GM04503 (cell line): ENCODE data around the gene RUNX3.
A peak's percentile ranks its signal among the peaks of the same experiment; 100 is the strongest.

Experiments used
- DNase-seq: peaks from one replicate; pipeline ENCODE4 v3.0.0-alpha.2; 2012; ENCODE audit warnings: low read depth

RUNX3 gene

GRCh38 chr1:24963099-24963872 lies 33.2 kb upstream of the RUNX3 start:
- DNase-seq = no peak

GRCh38 chr1:24961961-24962861 lies 32.1 kb upstream of the RUNX3 start:
- no peak for DNase-seq

GRCh38 chr1:24961334-24961733 lies 31.3 kb upstream of the RUNX3 start:
- no peak for DNase-seq

GRCh38 chr1:24960071-24960801 lies 30.2 kb upstream of the RUNX3 start:
- no peak for DNase-seq

- no peak for DNase-seq
Observed at GRCh38 chr1:24959623-24959975, 29.5 kb upstream of the RUNX3 start.

- DNase-seq = no peak
Observed at GRCh38 chr1:24958766-24959622, 28.9 kb upstream of the RUNX3 start.

GRCh38 chr1:24957808-24958752 lies 28.0 kb upstream of the RUNX3 start:
- DNase-seq = no peak

GRCh38 chr1:24957016-24957807 lies 27.1 kb upstream of the RUNX3 start:
- DNase-seq = no peak

GRCh38 chr1:24955779-24956365 lies 25.8 kb upstream of the RUNX3 start:
- no peak for DNase-seq

- DNase-seq = peak; percentile 19
Observed at GRCh38 chr1:24955161-24955560, 25.1 kb upstream of the RUNX3 start.

- no peak for DNase-seq
Observed at GRCh38 chr1:24954631-24955030, 24.6 kb upstream of the RUNX3 start.

GRCh38 chr1:24954022-24954421 lies 23.9 kb upstream of the RUNX3 start:
- DNase-seq = no peak

GRCh38 chr1:24952413-24952841 lies 22.4 kb upstream of the RUNX3 start:
- DNase-seq = no peak

GRCh38 chr1:24951810-24952412 lies 21.8 kb upstream of the RUNX3 start:
- DNase-seq = no peak

GRCh38 chr1:24951337-24951736 lies 21.3 kb upstream of the RUNX3 start:
- no peak for DNase-seq

GRCh38 chr1:24949331-24949881 lies 19.3 kb upstream of the RUNX3 start:
- DNase-seq = no peak

- no peak for DNase-seq
Observed at GRCh38 chr1:24948079-24948827, 18.2 kb upstream of the RUNX3 start.
